ENCODE measurements around the gene FAM180A.

The FAM180A gene

GRCh38 chr7:135790371-135790977, 41.9 kb upstream of the FAM180A start:
- no peak for TF ChIP-seq CTCF (IDR thresholded peaks at IDR 0.05; ENCODE audit: low read depth, low read length)
- no peak for DNase-seq (ENCODE audit: extremely low read depth, low read depth)

- no peak for TF ChIP-seq CTCF (IDR thresholded peaks at IDR 0.05; ENCODE audit: low read depth, low read length)
- no peak for DNase-seq (ENCODE audit: extremely low read depth, low read depth)
Measured at GRCh38 chr7:135789956-135790355, 41.3 kb upstream of the FAM180A start.

- no peak for DNase-seq (ENCODE audit: extremely low read depth, low read depth)
- TF ChIP-seq CTCF (IDR thresholded peaks at IDR 0.05; ENCODE audit: low read depth, low read length), result no peak
Measured at GRCh38 chr7:135789431-135789830, 40.8 kb upstream of the FAM180A start.

- no peak for DNase-seq (ENCODE audit: extremely low read depth, low read depth)
- TF ChIP-seq CTCF (IDR thresholded peaks at IDR 0.05; ENCODE audit: low read depth, low read length), result no peak
Measured at GRCh38 chr7:135786911-135787310, 38.3 kb upstream of the FAM180A start.

- DNase-seq (ENCODE audit: extremely low read depth, low read depth), result no peak
- TF ChIP-seq CTCF (IDR thresholded peaks at IDR 0.05; ENCODE audit: low read depth, low read length), result no peak
Measured at GRCh38 chr7:135785065-135785464, 36.5 kb upstream of the FAM180A start.

GRCh38 chr7:135784013-135784412, 35.4 kb upstream of the FAM180A start:
- no peak for TF ChIP-seq CTCF (IDR thresholded peaks at IDR 0.05; ENCODE audit: low read depth, low read length)
- no peak for DNase-seq (ENCODE audit: extremely low read depth, low read depth)

- no peak for TF ChIP-seq CTCF (IDR thresholded peaks at IDR 0.05; ENCODE audit: low read depth, low read length)
Measured at GRCh38 chr7:135782801-135783200, 34.2 kb upstream of the FAM180A start.

More at GRCh38 chr7:135782801-135783200, 34.2 kb upstream of the FAM180A start:
- DNase-seq (ENCODE audit: extremely low read depth, low read depth), result no peak
